Immature natural killer cell (primary cell): ENCODE results near the gene OR6C68. TPM values are rescaled to one million over a fixed set of nuclear protein-coding genes. Genes with fewer than 3 reads are reported as not detected.

Experiments used
- DNase-seq, 3 donors: peaks; one replicate each; pipeline ENCODE4 v3.0.0; 2022; ENCODE audit warnings: mixed read lengths in 1 of 3
- H3K27ac Mint-ChIP-seq, 6 donors: one replicate each; pipeline ENCODE4 v1.8.0; 2020; ENCODE audit warnings: mixed read lengths in 6 of 6, mild to moderate bottlenecking in 5 of 6, inconsistent platforms in 4 of 6, moderate library complexity in 3 of 6
- H3K27me3 Mint-ChIP-seq, 3 donors: one replicate each; pipeline ENCODE4 v1.8.0; 2020 to 2021; ENCODE audit warnings: low read depth in 3 of 3, mild to moderate bottlenecking in 3 of 3, mixed read lengths in 3 of 3, moderate library complexity in 3 of 3, inconsistent platforms in 1 of 3
- H3K36me3 Mint-ChIP-seq, 3 donors: one replicate each; pipeline ENCODE4 v1.8.0; 2020; ENCODE audit warnings: mixed read lengths in 3 of 3, inconsistent platforms in 2 of 3, mild to moderate bottlenecking in 2 of 3
- H3K4me1 Mint-ChIP-seq, 2 donors: one replicate each; pipeline ENCODE4 v1.8.0; 2020; ENCODE audit warnings: inconsistent platforms in 2 of 2, mild to moderate bottlenecking in 2 of 2, mixed read lengths in 2 of 2, moderate library complexity in 1 of 2
- H3K4me3 Mint-ChIP-seq, 5 donors: one replicate each; pipeline ENCODE4 v1.8.0; 2020; ENCODE audit warnings: mild to moderate bottlenecking in 5 of 5, mixed read lengths in 5 of 5, inconsistent platforms in 3 of 5, moderate library complexity in 3 of 5
- H3K9me3 Mint-ChIP-seq, 6 donors: one replicate each; pipeline ENCODE4 v1.8.0; 2020; ENCODE audit warnings: mild to moderate bottlenecking in 6 of 6, mixed read lengths in 6 of 6, inconsistent platforms in 4 of 6, moderate library complexity in 3 of 6
- polyA plus RNA-seq, 3 donors: library from polyadenylated mRNA; unstranded; fragments of 300-500 nt; fragmentation: Illumina TruSeq; gene quantifications; one replicate each; pipeline ENCODE4 v1.2.3, GENCODE V29; 2021

Gene OR6C68
- polyA plus RNA-seq, 3 donors from 2014 or later, result not detected

DNA sequence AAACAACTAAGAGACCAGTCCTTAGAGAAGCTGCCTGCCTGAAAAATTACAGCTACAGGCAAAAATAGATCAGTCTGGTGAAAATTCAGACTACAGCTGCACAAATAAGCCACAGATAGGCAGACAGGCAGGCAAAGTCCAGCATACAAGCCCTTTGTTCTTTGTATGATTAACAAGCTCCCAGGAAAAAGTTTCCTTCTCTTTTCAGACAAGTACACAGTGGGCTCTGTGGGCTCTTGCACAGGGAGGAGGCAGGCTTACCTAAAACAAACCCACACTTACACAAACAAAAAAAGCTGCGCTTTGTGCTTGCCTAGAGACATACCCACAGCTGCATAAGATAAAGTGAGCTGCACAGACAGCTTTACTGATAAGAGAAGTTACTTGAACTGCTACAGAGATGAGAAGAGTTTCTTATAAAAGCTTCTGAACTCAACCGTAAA is 7.7 kb downstream of the OR6C68 start:
- no peak for DNase-seq

DNA sequence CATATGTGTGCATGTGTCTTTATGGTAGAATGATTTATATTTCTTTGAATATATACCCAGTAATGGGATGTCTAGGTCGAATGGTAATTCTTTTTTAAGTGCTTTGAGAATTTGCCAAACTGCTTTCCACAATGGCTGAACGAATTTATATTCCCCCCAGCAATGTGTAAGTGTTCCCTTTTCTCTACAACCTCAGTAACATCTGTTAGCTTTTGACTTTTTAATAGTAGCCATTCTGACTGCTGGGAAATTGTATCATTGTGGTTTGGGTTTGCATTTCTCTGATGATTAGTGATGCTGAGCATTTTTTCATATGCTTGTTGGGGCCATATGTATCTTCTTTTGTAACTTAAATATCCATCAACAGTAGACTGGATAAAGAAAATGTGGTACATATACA is 9.4 kb downstream of the OR6C68 start:
- H3K27me3 Mint-ChIP-seq, result peaks cover 0 to 5% (median 4%) of the 10 kb centered on the region in 3 donors
- H3K9me3 Mint-ChIP-seq, result no peaks in the 10 kb centered on the region
- no peak overlapping the region for H3K4me3 Mint-ChIP-seq
- H3K27ac Mint-ChIP-seq, result no peak overlapping the region
- no peaks in the 10 kb centered on the region for H3K4me1 Mint-ChIP-seq
- H3K36me3 Mint-ChIP-seq, result no peaks in the 10 kb centered on the region
- DNase-seq, result no peak

More for the DNA sequence above, 7.7 kb downstream of the OR6C68 start:
- peaks cover 0 to 4% (median 2%) of the 10 kb centered on the region in 3 donors for H3K27me3 Mint-ChIP-seq
- H3K27ac Mint-ChIP-seq, result no peak overlapping the region
- H3K4me3 Mint-ChIP-seq, result no peak overlapping the region
- H3K4me1 Mint-ChIP-seq, result no peaks in the 10 kb centered on the region
- H3K36me3 Mint-ChIP-seq, result no peaks in the 10 kb centered on the region
- H3K9me3 Mint-ChIP-seq, result no peaks in the 10 kb centered on the region

- DNase-seq, result no peak
- Mint-ChIP-seq H3K36me3 (no peaks in the 10 kb centered on the region), H3K27me3 (peaks cover 4 to 14% (median 7%) of the 10 kb centered on the region in 3 donors), H3K9me3 (peaks cover 0 to 4% (median 0%) of the 10 kb centered on the region in 6 donors), H3K4me3 (no peak overlapping the region), H3K4me1 (no peaks in the 10 kb centered on the region), H3K27ac (no peak overlapping the region)
These were observed 23.5 kb downstream of the OR6C68 start for GRCh38 chr12:55515696-55516095.

DNA sequence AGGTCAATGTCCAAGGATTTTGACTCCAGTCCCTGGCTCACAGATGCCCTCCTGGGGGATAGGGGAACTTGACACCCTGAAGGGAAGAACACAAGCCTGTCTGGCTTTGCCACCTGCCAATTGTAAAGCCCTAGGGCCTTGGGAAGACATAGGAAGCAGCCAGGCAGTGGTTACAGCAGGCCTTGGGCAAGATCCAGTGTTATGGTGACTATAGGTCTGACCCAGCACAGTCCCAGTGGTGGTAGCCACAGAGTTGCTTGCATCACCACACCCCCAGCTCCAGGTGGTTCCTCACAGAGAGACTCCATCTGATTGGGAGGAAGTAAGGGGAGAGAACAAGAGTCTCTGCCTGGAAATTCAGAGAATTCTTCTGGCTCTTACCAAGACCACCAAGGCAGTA is 24.2 kb downstream of the OR6C68 start:
- H3K4me3 Mint-ChIP-seq, result no peak overlapping the region
- peaks cover 0 to 4% (median 0%) of the 10 kb centered on the region in 6 donors for H3K9me3 Mint-ChIP-seq
- DNase-seq, result no peak
- H3K27ac Mint-ChIP-seq, result no peak overlapping the region
- H3K4me1 Mint-ChIP-seq, result no peaks in the 10 kb centered on the region
- H3K36me3 Mint-ChIP-seq, result no peaks in the 10 kb centered on the region
- H3K27me3 Mint-ChIP-seq, result peaks cover 4 to 14% (median 7%) of the 10 kb centered on the region in 3 donors

Other genes with a start within 250 kb of the OR6C68 start
- not detected for gene OR6C74, start 247.8 kb upstream of the OR6C68 start, polyA plus RNA-seq
- gene OR6C6, start 195.8 kb upstream of the OR6C68 start, polyA plus RNA-seq, result not detected
- not detected for gene OR6C1, start 178.0 kb upstream of the OR6C68 start, polyA plus RNA-seq
- not detected for gene OR6C3, start 161.6 kb upstream of the OR6C68 start, polyA plus RNA-seq
- gene OR6C75, start 129.4 kb upstream of the OR6C68 start, polyA plus RNA-seq, result not detected
- gene OR6C65, start 91.8 kb upstream of the OR6C68 start, polyA plus RNA-seq, result not detected
- not detected for gene OR6C76, start 66.1 kb upstream of the OR6C68 start, polyA plus RNA-seq
- not detected for gene OR6C2, start 48.3 kb upstream of the OR6C68 start, polyA plus RNA-seq
- gene OR6C70, start 22.2 kb upstream of the OR6C68 start, polyA plus RNA-seq, result not detected
- not detected for gene OR6C4, start 57.2 kb downstream of the OR6C68 start, polyA plus RNA-seq
- not detected for gene OR2AP1, start 80.1 kb downstream of the OR6C68 start, polyA plus RNA-seq
- not detected for gene OR10P1, start 144.5 kb downstream of the OR6C68 start, polyA plus RNA-seq
- gene ITGA7, start 215.5 kb downstream of the OR6C68 start, polyA plus RNA-seq, result under 1 TPM in 1 of 3 donors, not detected in 2; 0.31 TPM
- 100 to 1,000 TPM; 108 to 198 (median 127) TPM for gene BLOC1S1, start 223.7 kb downstream of the OR6C68 start, polyA plus RNA-seq
- 1 to 10 TPM in 1 of 3 donors, not detected in 2; 2.8 TPM for gene RDH5, start 228.0 kb downstream of the OR6C68 start, polyA plus RNA-seq
- gene CD63, start 236.6 kb downstream of the OR6C68 start, polyA plus RNA-seq, result 1,000 to 10,000 TPM; 1,258 to 1,754 (median 1,754) TPM